CD4-positive, alpha-beta T cell treated with Interferon gamma for 1 hour (primary cell): ENCODE measurements around the gene UBE3C.
"Not testable (repeated sequence)": the region's sequence is repeated elsewhere in the genome, so short reads cannot be mapped to it uniquely, and the experiment has no call there.

Experiments used
- DNase-seq: peaks from one replicate; pipeline ENCODE4 v3.0.0-alpha.2; 2020

UBE3C gene

GRCh38 chr7:157241631-157242030 is 102.9 kb downstream of the UBE3C start:
- no peak for DNase-seq

GRCh38 chr7:157244516-157245294 is 106.0 kb downstream of the UBE3C start:
- DNase-seq, result no peak

GRCh38 chr7:157246052-157246451 is 107.3 kb downstream of the UBE3C start:
- DNase-seq, result no peak

- DNase-seq, result no peak
Observed at GRCh38 chr7:157248659-157249058, 109.9 kb downstream of the UBE3C start.

- DNase-seq, result peak; percentile 46
Observed at GRCh38 chr7:157250605-157251228, 112.0 kb downstream of the UBE3C start.

GRCh38 chr7:157251817-157252216 is 113.1 kb downstream of the UBE3C start:
- not testable (repeated sequence) for DNase-seq

GRCh38 chr7:157253850-157254249 is 115.1 kb downstream of the UBE3C start:
- no peak for DNase-seq

GRCh38 chr7:157254781-157255180 is 116.1 kb downstream of the UBE3C start:
- not testable (repeated sequence) for DNase-seq

- DNase-seq, result no peak
Observed at GRCh38 chr7:157255201-157255606, 116.5 kb downstream of the UBE3C start.

- DNase-seq, result no peak
Observed at GRCh38 chr7:157263156-157263555, 124.4 kb downstream of the UBE3C start.

GRCh38 chr7:157265051-157265450 is 126.3 kb downstream of the UBE3C start:
- no peak for DNase-seq

GRCh38 chr7:157266272-157266671 is 127.5 kb downstream of the UBE3C start:
- DNase-seq, result no peak

GRCh38 chr7:157267516-157267915 is 128.8 kb downstream of the UBE3C start:
- no peak for DNase-seq

GRCh38 chr7:157267956-157268355 is 129.2 kb downstream of the UBE3C start:
- no peak for DNase-seq

GRCh38 chr7:157268540-157268939 is 129.8 kb downstream of the UBE3C start:
- no peak for DNase-seq

GRCh38 chr7:157269341-157270059 is 130.8 kb downstream of the UBE3C start:
- no peak for DNase-seq

GRCh38 chr7:157270060-157270444 is 131.3 kb downstream of the UBE3C start:
- no peak for DNase-seq

GRCh38 chr7:157271315-157271990 is 132.7 kb downstream of the UBE3C start:
- no peak for DNase-seq

- no peak for DNase-seq
Observed at GRCh38 chr7:157271991-157272324, 133.2 kb downstream of the UBE3C start.

GRCh38 chr7:157272351-157273207 is 133.9 kb downstream of the UBE3C start:
- DNase-seq, result no peak

GRCh38 chr7:157273208-157274093 is 134.7 kb downstream of the UBE3C start:
- DNase-seq, result peak; percentile 50
